H1 (cell line): ENCODE measurements around the gene TRIM47. TPM values are rescaled to one million over a fixed set of nuclear protein-coding genes. Genes with fewer than 3 reads are reported as not detected.

Experiments used
- CTCF ChIA-PET: fragments of 300-600 bp; sonication (Branson Sonifier 250); formaldehyde crosslinking; loops from one replicate; lab custom pipeline; 2021; ENCODE audit not compliant: partially characterized antibody; lab: Charles Lee
- POLR2A ChIA-PET: fragments of 300-600 bp; sonication (Branson Sonifier 250); formaldehyde crosslinking; loops from one replicate; lab custom pipeline; 2021; ENCODE audit warnings: inconsistent platforms; ENCODE audit not compliant: partially characterized antibody; lab: Charles Lee
- DNase-seq, 2 experiments: peaks; one replicate each; pipeline versions ENCODE4 v3.0.0 to v3.0.0-alpha.2; 2010 to 2022; ENCODE audit warnings: low spot score in 2 of 2, low read depth in 1 of 2, mixed read lengths in 1 of 2
- FAIRE-seq: peaks from 2 replicates; lab custom pipeline; 2011; peaks lifted over from hg19 to GRCh38; lab: Jason Lieb, UNC
- H2AFZ ChIP-seq: 2 replicates; pipeline ENCODE4 v1.8.1; 2012; ENCODE audit warnings: low read length, inconsistent platforms
- H2AK5ac ChIP-seq: 2 replicates; pipeline ENCODE4 v1.6.1; 2013; ENCODE audit warnings: low read depth, low read length
- H2BK120ac ChIP-seq: replicated peaks from 2 replicates; pipeline ENCODE3; 2013; ENCODE audit warnings: low read depth, low read length, inconsistent platforms
- H2BK12ac ChIP-seq: 2 replicates; pipeline ENCODE4 v1.6.1; 2013; ENCODE audit warnings: low read depth, low read length
- H2BK15ac ChIP-seq: 2 replicates; pipeline ENCODE4 v1.6.1; 2013; ENCODE audit warnings: low read length
- H2BK20ac ChIP-seq: 2 replicates; pipeline ENCODE4 v1.6.1; 2013; ENCODE audit warnings: low read length
- H2BK5ac ChIP-seq: 2 replicates; pipeline ENCODE4 v1.6.1; 2013; ENCODE audit warnings: low read depth, low read length
- H3K14ac ChIP-seq: 2 replicates; pipeline ENCODE4 v1.6.1; 2013; ENCODE audit warnings: inconsistent platforms; ENCODE audit not compliant: insufficient read length
- H3K18ac ChIP-seq: 2 replicates; pipeline ENCODE4 v1.6.1; 2013; ENCODE audit warnings: low read length; ENCODE audit errors: extremely low read depth
- H3K23ac ChIP-seq: 2 replicates; pipeline ENCODE4 v1.6.1; 2013; ENCODE audit warnings: inconsistent platforms; ENCODE audit not compliant: insufficient read length
- H3K23me2 ChIP-seq: 2 replicates; pipeline ENCODE4 v1.6.1; 2013; ENCODE audit warnings: low read depth, low read length
- H3K27ac ChIP-seq: 2 replicates; pipeline ENCODE4 v1.6.1; 2011; ENCODE audit warnings: low read depth, low read length, inconsistent platforms
- H3K27me3 ChIP-seq, 4 experiments: replicated peaks in 1 of 4; 1 replicate in 1 of 4; 2 replicates in 3 of 4; pipeline versions ENCODE4 v1.6.1 to v1.8.1; 2011 to 2013; ENCODE audit warnings: low read length in 3 of 4, mild to moderate bottlenecking in 3 of 4, inconsistent platforms in 2 of 4, mixed read lengths in 2 of 4, moderate library complexity in 1 of 4; ENCODE audit not compliant: control insufficient read depth in 3 of 4, insufficient read depth in 3 of 4; ENCODE audit errors: extremely low read depth in 1 of 4
- H3K36me3 ChIP-seq, 4 experiments: 2 replicates each; pipeline versions ENCODE4 v1.6.1 to v1.8.1; 2011 to 2013; ENCODE audit warnings: mild to moderate bottlenecking in 4 of 4, low read length in 3 of 4, moderate library complexity in 2 of 4, control low read depth in 1 of 4, inconsistent platforms in 1 of 4; ENCODE audit not compliant: insufficient read depth in 4 of 4, control insufficient read depth in 2 of 4
- H3K4ac ChIP-seq: replicated peaks from 2 replicates; pipeline ENCODE3; 2013; ENCODE audit warnings: low read length, low read depth, mixed read lengths, inconsistent platforms; ENCODE audit not compliant: insufficient read length
- H3K4me1 ChIP-seq, 4 experiments: replicated peaks in 1 of 4; 1 replicate in 1 of 4; 2 replicates in 3 of 4; pipeline versions ENCODE4 v1.6.1 to v1.8.1; 2011 to 2013; ENCODE audit warnings: low read length in 3 of 4, inconsistent platforms in 2 of 4, mixed read lengths in 1 of 4; ENCODE audit not compliant: insufficient read depth in 4 of 4, control insufficient read depth in 3 of 4
- H3K4me2 ChIP-seq, 2 experiments: 2 replicates each; pipeline versions ENCODE4 v1.6.1 to v1.8.1; 2011 to 2013; ENCODE audit warnings: low read depth in 2 of 2, low read length in 2 of 2, control low read depth in 1 of 2, inconsistent platforms in 1 of 2, mild to moderate bottlenecking in 1 of 2; ENCODE audit not compliant: insufficient read depth in 1 of 2
- H3K4me3 ChIP-seq, 4 experiments: fragments of 200-600, 300-600 bp in 1 of 4; sonication (generic), shearing (Covaris generic), sonication (Bioruptor Twin) in 1 of 4; 2 replicates each; pipeline versions ENCODE4 v1.5.1 to v1.8.1; 2011 to 2016; ENCODE audit warnings: low read length in 4 of 4, low read depth in 3 of 4, control low read depth in 2 of 4, inconsistent platforms in 2 of 4, mild to moderate bottlenecking in 2 of 4, mixed read lengths in 1 of 4, moderate library complexity in 1 of 4; ENCODE audit not compliant: insufficient read depth in 2 of 4; ENCODE audit errors: extremely low read depth in 1 of 4
- H3K56ac ChIP-seq: replicated peaks from 2 replicates; pipeline ENCODE3; 2013; ENCODE audit warnings: low read depth, mild to moderate bottlenecking, mixed read lengths, low read length, inconsistent platforms; ENCODE audit not compliant: insufficient read length
- H3K79me1 ChIP-seq: 2 replicates; pipeline ENCODE4 v1.6.1; 2013; ENCODE audit warnings: low read depth, low read length, control low read depth
- H3K79me2 ChIP-seq, 2 experiments: 2 replicates each; pipeline versions ENCODE4 v1.6.1 to v1.8.1; 2012 to 2013; ENCODE audit warnings: low read length in 2 of 2, mild to moderate bottlenecking in 2 of 2, inconsistent platforms in 1 of 2; ENCODE audit not compliant: insufficient read depth in 2 of 2, control insufficient read depth in 1 of 2
- H3K9ac ChIP-seq, 4 experiments: replicated peaks in 1 of 4; 1 replicate in 1 of 4; 2 replicates in 3 of 4; pipeline versions ENCODE4 v1.6.1 to v1.8.1; 2011 to 2013; ENCODE audit warnings: low read depth in 3 of 4, low read length in 3 of 4, control low read depth in 2 of 4, mild to moderate bottlenecking in 2 of 4, moderate library complexity in 2 of 4, inconsistent platforms in 1 of 4; ENCODE audit errors: extremely low read depth in 1 of 4
- H3K9me3 ChIP-seq, 2 experiments: 2 replicates each; pipeline versions ENCODE4 v1.6.1 to v1.8.1; 2012 to 2013; ENCODE audit warnings: mild to moderate bottlenecking in 2 of 2, moderate library complexity in 2 of 2, control low read depth in 1 of 2, inconsistent platforms in 1 of 2, low read depth in 1 of 2, low read length in 1 of 2, mixed read lengths in 1 of 2; ENCODE audit not compliant: insufficient read depth in 2 of 2
- H4K20me1 ChIP-seq, 2 experiments: replicated peaks in 1 of 2; 2 replicates each; pipeline versions ENCODE3 to v1.8.1; 2011 to 2013; ENCODE audit warnings: inconsistent platforms in 2 of 2, low read length in 2 of 2, mild to moderate bottlenecking in 1 of 2; ENCODE audit not compliant: insufficient read depth in 2 of 2, control insufficient read depth in 1 of 2
- H4K5ac ChIP-seq: 2 replicates; pipeline ENCODE4 v1.6.1; 2013; ENCODE audit warnings: low read length, low read depth, mixed read lengths, inconsistent platforms; ENCODE audit not compliant: insufficient read length
- H4K8ac ChIP-seq: 2 replicates; pipeline ENCODE4 v1.8.0; 2013; ENCODE audit warnings: mild to moderate bottlenecking, moderate library complexity, low read length, inconsistent platforms; ENCODE audit not compliant: insufficient read depth; ENCODE audit errors: extremely low read depth
- H4K91ac ChIP-seq: replicated peaks from 2 replicates; pipeline ENCODE3; 2013; ENCODE audit warnings: low read length, mixed read lengths, inconsistent platforms; ENCODE audit not compliant: insufficient read length
- POU5F1 ChIP-seq: IDR thresholded peaks from 2 replicates; pipeline ENCODE4 v1.6.1; 2011; ENCODE audit warnings: low read depth, mild to moderate bottlenecking, low read length, moderate library complexity
- SUZ12 ChIP-seq: fragments of 200-600 bp; sonication (generic); IDR thresholded peaks from 2 replicates; pipeline ENCODE4 v1.6.1; 2012; ENCODE audit warnings: mild to moderate bottlenecking, inconsistent platforms, low read length, moderate library complexity, mixed read lengths
- WGBS, 2 experiments: shearing (Covaris generic) in 1 of 2; methylation state at CpG; one replicate each; pipeline versions ENCODE4 v1.1.6 to v1.1.7; 2013 to 2015; ENCODE audit warnings: low lambda C conversion rate in 2 of 2, mixed read lengths in 2 of 2, inconsistent platforms in 1 of 2, low coverage in 1 of 2, missing lambda C conversion rate in 1 of 2; ENCODE audit not compliant: insufficient replicate concordance in 2 of 2, insufficient coverage in 1 of 2, insufficient read length in 1 of 2; ENCODE audit errors: extremely low coverage in 1 of 2, missing lambda C conversion rate in 1 of 2; 5-methylcytosine and 5-hydroxymethylcytosine counted together
- polyA plus RNA-seq, 7 experiments: library from polyadenylated mRNA; depleted of rRNA in 3 of 7; stranded (reverse) in 5 of 7; unstranded in 2 of 7; fragments of >200 nt in 5 of 7; fragments of 200-250 nt in 2 of 7; gene quantifications; 1 replicate in 5 of 7; 2 replicates in 1 of 7; 4 replicates in 1 of 7; pipeline versions ENCODE4 v1.2.1 to v1.2.3, GENCODE V29; 2011 to 2013; ENCODE audit warnings: missing spikeins in 2 of 7, mixed read lengths in 2 of 7
- total RNA-seq: library from RNA; stranded (reverse); fragmentation: NEBNext Ultra II Directional; extraction: Animal tissue kit (Norgen Biotek cat#: 25700); gene quantifications from 2 replicates; pipeline ENCODE4 v1.2.1, GENCODE V29; 2021

TRIM47 gene
- total and polyA plus RNA-seq, 2 of the 8 experiments (the other 6 are each of a cell fraction or from before 2014, with no cell fraction given), result 6.3 to 6.4 TPM

DNA sequence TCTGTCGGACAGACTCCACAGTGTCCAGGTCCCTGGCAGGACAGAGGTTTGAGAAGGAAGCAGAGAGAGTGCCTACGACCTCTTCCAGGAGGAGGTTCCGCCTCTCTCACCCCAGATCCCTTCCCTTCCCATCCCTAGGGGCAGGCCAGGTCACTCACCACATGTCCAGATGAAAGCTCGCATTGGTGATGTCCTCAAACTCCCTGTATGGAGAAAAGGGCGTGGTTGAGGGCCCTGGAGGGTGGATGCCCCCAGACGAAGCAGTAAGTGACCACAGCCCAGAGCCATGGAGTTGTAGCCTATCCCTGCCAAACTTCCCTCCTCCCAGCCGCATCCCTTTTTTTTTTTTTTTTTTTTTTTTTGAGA, 37.6 kb downstream of the TRIM47 start:
- no peak for DNase-seq
- Histone ChIP-seq H3K9me3 (no peaks in the 10 kb centered on the region), H4K5ac (no peak overlapping the region), H3K18ac (no peak overlapping the region), H3K79me1 (no peaks in the 10 kb centered on the region), H2BK120ac (no peak overlapping the region), H2BK20ac (no peak overlapping the region), H4K20me1 (no peaks in the 10 kb centered on the region), H3K23me2 (no peaks in the 10 kb centered on the region), H2AK5ac (no peak overlapping the region), H4K8ac (peak overlapping the region; percentile 85), H2BK12ac (no peak overlapping the region), H3K27me3 (no peaks in the 10 kb centered on the region), H2AFZ (no peak overlapping the region), H3K14ac (no peak overlapping the region), H3K36me3 (no peaks in the 10 kb centered on the region), H2BK5ac (no peak overlapping the region), H3K27ac (no peak overlapping the region), H3K4me1 (peaks cover 0 to 8% (median 6%) of the 10 kb centered on the region in 4 experiments; a peak in 4 of 7 replicates), H3K4me3 (no peak overlapping the region), H3K56ac (no peak overlapping the region), H3K4ac (no peak overlapping the region), H3K9ac (no peak overlapping the region), H2BK15ac (no peak overlapping the region), H3K79me2 (no peaks in the 10 kb centered on the region), H4K91ac (no peak overlapping the region), H3K4me2 (no peak overlapping the region), H3K23ac (no peak overlapping the region)
- no peak for FAIRE-seq
- 80% methylated on average over 3 of the region's 7 CpGs; no CpG with 5 or more reads in 1 of the 2 experiments for WGBS, 2 experiments
- ChIA-PET CTCF (interaction anchor here (0.8 to 27.2 kb wide), 3 partner anchors 10 to 61 kb away, joined by 3 to 563 read pairs (median 563); partner anchors contain the start of genes UNC13D and WBP2), POLR2A (interaction anchor here (1.0 to 2.0 kb wide), 2 partner anchors 9 to 61 kb away, joined by 3 to 9 read pairs; no protein-coding TSS in a partner anchor)
- TF ChIP-seq POU5F1, result no peak
- TF ChIP-seq SUZ12, result no peak
